ENCODE results near the gene FADD. TPM values are rescaled to one million over a fixed set of nuclear protein-coding genes. Genes with fewer than 3 reads are reported as not detected.
A peak's percentile ranks its signal among the peaks of the same experiment; 100 is the strongest.
"Not testable (repeated sequence)": the region's sequence is repeated elsewhere in the genome, so short reads cannot be mapped to it uniquely, and the experiment has no call there.

The FADD gene
- total RNA-seq, 1 donor from 2014 or later, result 43.0 TPM

DNA sequence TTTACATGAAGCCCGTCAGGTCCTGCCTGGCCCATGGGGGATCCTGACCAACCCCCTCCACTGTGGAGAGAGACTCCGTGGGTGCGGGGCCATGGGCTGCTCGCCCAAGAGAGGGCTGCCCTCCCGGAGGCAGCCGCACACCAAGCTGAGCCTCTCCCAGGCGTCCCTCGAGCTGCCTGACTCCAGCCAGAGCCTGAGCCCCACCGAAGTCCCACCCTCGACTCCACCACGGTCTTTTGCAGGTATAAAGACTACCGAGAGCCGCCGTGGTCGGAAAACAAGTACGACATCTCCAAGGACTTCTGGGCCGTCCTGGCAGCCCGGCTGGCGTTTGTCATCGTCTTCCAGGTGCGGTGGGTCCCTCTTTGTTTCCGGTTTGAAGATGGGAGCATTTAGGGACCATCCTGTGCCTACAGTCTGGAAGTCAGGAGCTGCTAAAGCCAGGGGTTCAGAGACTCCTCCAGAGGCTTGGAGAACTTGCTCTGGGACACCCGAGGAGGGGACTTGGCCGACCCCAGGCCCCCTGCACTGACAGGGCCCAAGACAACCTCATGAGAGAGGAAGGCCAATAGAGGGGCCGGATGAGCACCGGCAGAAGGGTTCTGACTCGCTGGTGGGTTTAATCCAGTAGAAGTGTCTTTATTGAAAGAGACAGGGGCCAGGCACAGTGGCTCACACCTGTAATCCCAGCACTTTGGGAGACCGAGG is 17.6 kb upstream of the FADD start:
- H3K9me3 Mint-ChIP-seq, result no peaks in the 10 kb centered on the region
- no peaks in the 10 kb centered on the region for H3K4me1 Mint-ChIP-seq (ENCODE audit: low read depth)
- DNase-seq (ENCODE audit: low spot score), result no peak
- no peaks in the 10 kb centered on the region for H3K36me3 Mint-ChIP-seq (ENCODE audit: low read depth)
- intact Hi-C loops (cut with micrococcal nuclease), result no loop called here
- H3K4me3 Mint-ChIP-seq (ENCODE audit: low read depth), result no peak overlapping the region
- H3K27me3 Mint-ChIP-seq (ENCODE audit: low read depth), result no peaks in the 10 kb centered on the region
- no peak overlapping the region for H3K27ac Mint-ChIP-seq

DNA sequence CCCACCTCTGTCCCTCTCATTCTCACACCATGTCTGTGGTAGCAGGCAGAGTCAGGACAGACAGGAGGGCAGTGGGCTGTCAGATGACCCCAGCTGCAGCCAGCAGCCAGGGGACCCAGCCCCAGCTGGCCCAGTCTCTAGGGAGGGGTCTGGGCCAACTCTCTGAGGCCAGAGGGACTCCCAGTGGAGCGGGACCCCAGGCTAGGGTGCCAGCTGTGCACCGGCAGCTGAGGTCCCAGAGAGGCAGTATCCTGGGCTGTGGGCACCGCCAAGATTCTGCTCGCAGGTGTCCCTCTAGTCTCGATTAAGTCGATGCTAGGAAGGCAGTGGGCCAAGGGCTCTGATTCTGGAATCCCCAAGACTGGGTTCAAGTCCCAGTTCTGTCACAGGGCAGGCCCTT is 16.7 kb upstream of the FADD start:
- DNase-seq (ENCODE audit: low spot score), result no peak
- Mint-ChIP-seq H3K27ac (no peak overlapping the region), H3K27me3 (ENCODE audit: low read depth) (no peaks in the 10 kb centered on the region), H3K36me3 (ENCODE audit: low read depth) (no peaks in the 10 kb centered on the region), H3K4me1 (ENCODE audit: low read depth) (peaks cover 2% of the 10 kb centered on the region), H3K4me3 (ENCODE audit: low read depth) (no peak overlapping the region), H3K9me3 (no peaks in the 10 kb centered on the region)
- intact Hi-C loops (cut with micrococcal nuclease), result no loop called here

DNA sequence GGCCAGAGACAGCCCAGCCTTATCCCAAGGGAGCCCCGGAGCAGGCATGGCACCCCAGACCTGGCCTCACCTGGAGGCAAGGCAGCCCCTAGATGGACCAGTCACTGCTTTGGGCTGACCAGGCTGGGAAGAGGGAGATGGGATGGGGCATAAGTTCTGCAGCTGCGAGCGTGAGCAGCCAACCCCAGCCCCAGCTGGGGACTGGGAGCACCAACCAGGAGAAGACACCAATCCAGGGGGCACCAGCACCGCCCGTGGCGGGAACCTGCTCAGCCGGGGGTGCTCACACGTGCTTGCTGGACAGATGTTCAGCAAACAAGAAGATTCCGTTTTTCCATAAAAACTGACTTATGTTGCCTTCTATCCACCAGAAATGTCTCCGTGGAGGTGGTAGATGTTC is 16.2 kb upstream of the FADD start:
- H3K36me3 Mint-ChIP-seq (ENCODE audit: low read depth), result no peaks in the 10 kb centered on the region
- intact Hi-C loops (cut with micrococcal nuclease), result no loop called here
- DNase-seq (ENCODE audit: low spot score), result no peak
- peaks cover 3% of the 10 kb centered on the region for H3K4me1 Mint-ChIP-seq (ENCODE audit: low read depth)
- H3K4me3 Mint-ChIP-seq (ENCODE audit: low read depth), result no peak overlapping the region
- H3K27ac Mint-ChIP-seq, result no peak overlapping the region
- H3K9me3 Mint-ChIP-seq, result no peaks in the 10 kb centered on the region
- no peaks in the 10 kb centered on the region for H3K27me3 Mint-ChIP-seq (ENCODE audit: low read depth)

DNA sequence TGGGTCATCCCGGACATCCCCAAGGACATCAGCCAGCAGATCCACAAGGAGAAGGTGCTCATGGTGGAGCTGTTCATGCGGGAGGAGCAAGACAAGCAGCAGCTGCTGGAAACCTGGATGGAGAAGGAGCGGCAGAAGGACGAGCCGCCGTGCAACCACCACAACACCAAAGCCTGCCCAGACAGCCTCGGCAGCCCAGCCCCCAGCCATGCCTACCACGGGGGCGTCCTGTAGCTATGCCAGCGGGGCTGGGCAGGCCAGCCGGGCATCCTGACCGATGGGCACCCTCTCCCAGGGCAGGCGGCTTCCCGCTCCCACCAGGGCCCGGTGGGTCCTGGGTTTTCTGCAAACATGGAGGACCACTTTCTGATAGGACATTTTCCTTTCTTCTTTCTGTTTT is 15.3 kb upstream of the FADD start:
- H3K27me3 Mint-ChIP-seq (ENCODE audit: low read depth), result no peaks in the 10 kb centered on the region
- H3K27ac Mint-ChIP-seq, result no peak overlapping the region
- intact Hi-C loops (cut with micrococcal nuclease), result no loop called here
- H3K4me1 Mint-ChIP-seq (ENCODE audit: low read depth), result peaks cover 3% of the 10 kb centered on the region
- H3K9me3 Mint-ChIP-seq, result no peaks in the 10 kb centered on the region
- H3K4me3 Mint-ChIP-seq (ENCODE audit: low read depth), result no peak overlapping the region
- no peaks in the 10 kb centered on the region for H3K36me3 Mint-ChIP-seq (ENCODE audit: low read depth)
- DNase-seq (ENCODE audit: low spot score), result no peak

DNA sequence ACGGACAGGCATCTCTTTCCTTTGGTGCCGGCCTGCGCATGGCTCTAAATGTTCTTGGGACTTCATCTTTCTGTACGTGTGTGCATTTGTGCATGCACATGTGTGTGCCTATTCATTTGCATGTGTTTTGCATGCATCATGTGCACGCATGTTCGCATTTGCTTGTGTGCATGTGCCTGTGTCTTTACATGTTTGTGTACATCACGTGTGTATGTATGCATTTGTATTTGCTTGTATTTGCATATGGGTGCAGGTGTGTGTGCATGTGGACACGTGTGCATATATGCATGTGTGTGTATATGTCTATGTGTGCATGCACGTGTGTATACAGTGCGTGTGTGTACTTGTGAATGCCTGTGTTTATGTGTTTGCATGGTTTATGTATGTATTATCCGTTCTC is 13.5 kb upstream of the FADD start:
- Mint-ChIP-seq H3K4me3 (ENCODE audit: low read depth) (no peak overlapping the region), H3K9me3 (no peaks in the 10 kb centered on the region), H3K36me3 (ENCODE audit: low read depth) (no peaks in the 10 kb centered on the region), H3K27ac (no peak overlapping the region), H3K4me1 (ENCODE audit: low read depth) (peaks cover 3% of the 10 kb centered on the region), H3K27me3 (ENCODE audit: low read depth) (no peaks in the 10 kb centered on the region)
- DNase-seq (ENCODE audit: low spot score), result no peak
- intact Hi-C loops (cut with micrococcal nuclease), result no loop called here

DNA sequence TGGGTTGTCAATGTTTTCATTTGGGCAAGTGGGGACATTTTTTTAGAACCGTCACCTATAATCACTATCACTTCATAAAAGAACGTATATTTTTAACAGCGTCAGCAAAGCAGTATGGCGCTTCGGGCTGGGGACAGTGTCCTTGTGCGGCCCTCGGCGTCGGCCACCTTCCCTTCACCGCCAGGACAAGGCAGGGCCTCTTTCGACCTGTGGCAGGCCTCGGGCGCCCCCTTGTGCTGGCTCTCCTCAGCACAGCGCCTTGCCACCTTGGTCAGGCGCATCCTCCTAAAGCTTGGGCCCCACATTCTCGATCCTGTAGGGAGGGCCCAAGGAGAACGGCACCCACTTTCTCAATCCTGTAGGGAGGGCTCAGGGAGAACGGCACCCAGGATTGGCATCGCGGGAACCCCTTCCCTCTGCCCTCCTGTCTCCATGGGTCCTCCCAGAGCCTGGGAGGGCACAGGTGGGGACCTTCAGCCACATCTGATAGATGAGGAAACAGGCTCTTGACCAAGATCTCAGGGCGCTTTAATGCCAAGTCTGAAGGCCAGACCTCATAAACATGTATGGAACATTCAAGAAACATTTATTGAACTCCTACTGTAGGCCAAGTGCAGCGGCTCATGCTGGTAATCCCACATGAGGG is 11.5 kb upstream of the FADD start:
- Mint-ChIP-seq H3K36me3 (ENCODE audit: low read depth) (no peaks in the 10 kb centered on the region), H3K27me3 (ENCODE audit: low read depth) (no peaks in the 10 kb centered on the region), H3K4me1 (ENCODE audit: low read depth) (peaks cover 3% of the 10 kb centered on the region), H3K27ac (no peak overlapping the region), H3K4me3 (ENCODE audit: low read depth) (no peak overlapping the region), H3K9me3 (no peaks in the 10 kb centered on the region)
- peak; percentile 54 for DNase-seq (ENCODE audit: low spot score)
- intact Hi-C loops (cut with micrococcal nuclease), result loop anchor here (1.0 kb wide), 2 partner anchors 241 to 272 kb away; no protein-coding TSS in a partner anchor

DNA sequence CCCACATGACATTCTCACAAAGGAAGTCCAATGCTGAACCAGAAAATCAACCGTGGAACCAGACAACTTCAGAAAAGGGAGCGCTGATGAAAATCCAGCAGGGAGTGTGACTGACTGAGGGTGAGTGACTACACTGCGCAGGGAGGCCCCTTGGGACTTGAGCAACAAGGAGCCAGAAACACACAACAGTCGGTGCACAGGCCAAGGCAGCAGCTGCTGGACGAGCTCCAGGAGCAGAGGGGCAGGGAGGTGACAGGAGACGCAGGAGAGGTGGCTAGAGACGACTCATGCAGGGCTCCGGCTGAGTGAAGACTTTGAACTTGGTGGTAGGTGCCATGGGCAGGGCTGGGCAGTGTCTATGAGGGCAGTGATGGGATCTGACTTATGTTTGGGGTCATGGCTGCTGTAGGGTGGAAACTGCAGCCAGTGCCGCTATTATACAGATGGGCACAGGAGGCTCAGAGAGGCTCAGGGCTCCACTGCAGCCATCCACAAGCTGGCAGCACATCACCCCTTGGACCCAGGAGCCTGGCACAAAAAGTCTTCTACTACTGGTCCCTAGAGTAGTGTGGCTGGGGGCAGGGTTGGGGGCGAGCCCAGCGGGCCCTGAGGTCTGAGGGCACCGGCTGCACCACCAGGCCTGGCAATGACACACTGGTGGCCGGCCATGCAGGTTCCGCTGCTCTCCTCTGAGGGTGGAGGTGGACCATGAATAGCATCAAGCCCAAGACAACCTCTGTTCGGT is 10.3 kb upstream of the FADD start:
- DNase-seq (ENCODE audit: low spot score), result no peak
- Mint-ChIP-seq H3K9me3 (no peaks in the 10 kb centered on the region), H3K36me3 (ENCODE audit: low read depth) (no peaks in the 10 kb centered on the region), H3K27me3 (ENCODE audit: low read depth) (no peaks in the 10 kb centered on the region), H3K4me3 (ENCODE audit: low read depth) (no peak overlapping the region), H3K4me1 (ENCODE audit: low read depth) (peaks cover 3% of the 10 kb centered on the region), H3K27ac (no peak overlapping the region)
- intact Hi-C loops (cut with micrococcal nuclease), result no loop called here

DNA sequence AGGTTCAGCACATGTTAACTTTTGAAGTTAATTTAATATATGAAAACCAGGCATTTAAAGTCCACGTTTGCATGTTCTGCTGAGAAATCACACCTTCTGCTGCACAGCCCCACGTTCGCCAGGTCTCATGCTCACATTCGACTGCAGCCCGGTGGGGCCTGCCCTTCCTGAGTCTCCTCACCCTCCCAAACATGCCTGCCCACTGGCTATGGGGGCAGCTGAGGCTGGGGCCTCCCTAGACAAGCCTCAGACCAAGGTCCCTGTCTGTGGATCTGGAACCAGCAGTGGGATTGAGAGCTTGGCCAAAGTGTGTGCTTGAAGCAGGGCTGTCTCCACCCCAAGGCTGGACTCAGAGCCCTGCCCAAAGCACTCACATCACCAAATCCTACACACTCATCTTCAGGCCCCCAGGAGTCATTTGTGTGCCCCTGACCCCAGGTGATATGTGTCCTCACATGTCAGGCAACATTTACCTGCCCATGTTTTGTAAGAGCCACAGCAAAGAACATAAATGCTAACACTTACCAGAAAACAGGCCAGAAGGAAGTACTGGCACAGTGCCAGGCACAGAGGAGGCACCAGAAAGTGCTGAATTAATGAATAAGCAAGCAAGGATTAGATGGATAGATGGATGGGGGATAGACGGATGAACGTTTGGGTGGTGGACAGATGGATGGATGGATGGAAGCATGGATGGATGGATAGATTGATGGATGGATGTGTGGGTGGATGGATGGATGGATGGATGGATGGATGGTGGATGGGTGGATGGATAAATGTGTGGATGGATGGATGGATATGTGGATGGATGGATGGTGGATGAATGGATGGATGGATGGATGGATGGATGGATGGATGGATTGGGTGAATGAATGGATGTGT is 9.4 kb upstream of the FADD start:
- DNase-seq (ENCODE audit: low spot score), result no peak
- Mint-ChIP-seq H3K27me3 (ENCODE audit: low read depth) (no peaks in the 10 kb centered on the region), H3K4me3 (ENCODE audit: low read depth) (no peak overlapping the region), H3K27ac (no peak overlapping the region), H3K9me3 (no peaks in the 10 kb centered on the region), H3K36me3 (ENCODE audit: low read depth) (no peaks in the 10 kb centered on the region), H3K4me1 (ENCODE audit: low read depth) (peaks cover 3% of the 10 kb centered on the region)
- intact Hi-C loops (cut with micrococcal nuclease), result no loop called here

DNA sequence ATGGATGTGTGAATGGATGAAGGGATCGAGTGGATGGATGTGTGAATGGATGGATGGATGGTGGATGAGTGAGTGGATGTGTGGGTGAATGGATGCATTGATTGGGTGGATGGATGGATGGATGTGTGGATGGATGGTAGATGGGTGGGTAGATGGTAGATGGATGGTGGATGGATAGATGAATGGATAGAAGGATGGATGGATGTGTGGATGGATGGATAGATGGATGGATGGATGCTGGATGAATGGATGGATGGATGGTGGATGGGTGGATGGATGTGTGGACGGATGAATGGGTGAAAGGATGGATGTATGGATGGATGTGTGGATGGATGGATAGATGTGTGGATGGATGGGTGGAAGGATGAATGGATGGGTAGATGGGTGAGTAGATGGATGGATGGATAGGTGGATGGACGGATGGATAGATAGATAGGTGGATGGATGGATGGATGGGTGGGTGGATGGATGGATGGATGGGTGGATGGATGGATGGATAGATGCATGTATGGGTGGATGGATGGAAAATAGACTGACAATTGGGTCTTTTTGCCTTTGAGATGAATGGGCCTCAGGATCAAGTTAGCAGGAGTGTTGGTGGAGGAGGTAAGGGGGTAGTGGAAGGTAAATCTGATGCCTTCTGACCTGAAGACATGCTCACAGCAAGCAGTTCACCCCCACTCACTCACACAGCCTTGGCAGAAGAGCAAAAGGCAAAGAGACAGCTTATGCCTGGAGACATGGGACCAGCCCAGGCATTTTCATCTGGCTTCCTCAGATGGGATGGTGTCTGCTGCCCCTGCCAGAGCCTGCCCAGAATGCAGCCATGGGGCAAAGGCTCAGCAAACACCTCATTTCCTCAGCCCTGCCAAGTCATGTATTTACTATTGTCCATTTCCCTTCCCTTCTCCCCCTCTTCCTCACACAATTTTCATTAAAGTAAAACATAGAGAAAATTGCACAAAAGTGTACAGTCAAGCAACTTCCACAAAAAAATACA is 8.0 kb upstream of the FADD start:
- H3K36me3 Mint-ChIP-seq (ENCODE audit: low read depth), result no peaks in the 10 kb centered on the region
- no peak overlapping the region for H3K4me3 Mint-ChIP-seq (ENCODE audit: low read depth)
- no peaks in the 10 kb centered on the region for H3K9me3 Mint-ChIP-seq
- intact Hi-C loops (cut with micrococcal nuclease), result loop anchor here (5.0 kb wide), 1 partner anchor 508 kb away; no protein-coding TSS in a partner anchor
- no peak overlapping the region for H3K27ac Mint-ChIP-seq
- no peak for DNase-seq (ENCODE audit: low spot score)
- H3K27me3 Mint-ChIP-seq (ENCODE audit: low read depth), result peaks cover 4% of the 10 kb centered on the region
- H3K4me1 Mint-ChIP-seq (ENCODE audit: low read depth), result peaks cover 3% of the 10 kb centered on the region

DNA sequence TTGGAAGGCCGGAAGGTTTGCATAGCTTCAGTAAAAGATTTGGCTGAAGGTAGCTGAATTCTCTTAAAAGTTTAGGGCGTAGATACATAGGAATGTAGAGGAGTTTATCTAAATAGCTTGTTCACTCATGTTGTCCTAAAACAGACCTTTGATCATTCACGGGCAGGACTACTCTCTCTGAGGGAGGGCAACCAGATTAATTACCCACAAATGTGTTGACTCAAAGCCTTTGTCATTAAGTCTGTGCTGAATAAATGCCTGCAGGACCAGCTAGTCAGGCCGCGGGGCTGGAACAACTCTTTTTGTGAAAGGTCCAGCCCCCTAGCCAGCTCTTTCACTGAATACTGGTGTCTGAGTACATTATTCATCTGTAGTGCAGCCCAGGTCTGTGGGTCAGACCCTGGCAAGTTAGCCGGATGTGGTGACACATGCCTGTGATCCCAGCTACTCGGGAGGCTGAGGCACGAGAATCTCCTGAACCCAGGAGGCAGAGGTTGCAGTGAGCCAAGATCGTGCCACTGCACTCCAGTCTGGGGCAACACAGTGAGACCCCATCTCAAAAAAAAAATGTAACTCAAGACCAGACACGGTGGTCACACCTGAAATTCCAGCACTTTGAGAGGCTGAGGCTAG is 2.8 kb upstream of the FADD start:
- no peak for DNase-seq (ENCODE audit: low spot score)
- peaks cover 6% of the 10 kb centered on the region for H3K27me3 Mint-ChIP-seq (ENCODE audit: low read depth)

DNA sequence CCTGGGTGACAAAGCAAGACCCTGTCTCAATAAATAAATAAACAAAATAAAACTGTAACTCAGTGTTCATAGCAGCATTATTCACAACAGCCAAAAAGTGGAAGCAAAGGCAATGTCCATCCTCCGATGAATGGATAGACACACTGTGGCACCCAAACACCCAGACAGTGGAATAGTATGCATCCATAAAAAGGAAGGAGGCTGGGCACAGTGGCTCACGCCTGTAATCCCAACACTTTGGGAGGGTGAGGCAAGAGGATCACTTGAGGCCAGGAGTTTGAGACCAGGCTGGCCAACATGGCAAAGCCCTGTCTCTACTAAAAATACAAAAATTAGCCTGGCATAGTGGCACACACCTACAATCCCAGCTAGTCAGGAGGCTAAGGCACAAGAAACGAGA is 2.0 kb upstream of the FADD start:
- H3K27me3 Mint-ChIP-seq (ENCODE audit: low read depth); H3K4me3 Mint-ChIP-seq (ENCODE audit: low read depth); H3K27ac Mint-ChIP-seq; DNase-seq (ENCODE audit: low spot score); H3K9me3 Mint-ChIP-seq: not testable (repeated sequence)
- intact Hi-C loops (cut with micrococcal nuclease), result loop anchor here (10.0 kb wide), 1 partner anchor 194 kb away; the partner anchor contains the start of gene CTTN
- H3K4me1 Mint-ChIP-seq (ENCODE audit: low read depth), result peaks cover 26% of the 10 kb centered on the region
- peaks cover 24% of the 10 kb centered on the region for H3K36me3 Mint-ChIP-seq (ENCODE audit: low read depth)

More for the DNA sequence above, 2.8 kb upstream of the FADD start:
- Mint-ChIP-seq H3K4me3 (ENCODE audit: low read depth) (no peak overlapping the region), H3K27ac (no peak overlapping the region), H3K9me3 (no peaks in the 10 kb centered on the region), H3K36me3 (ENCODE audit: low read depth) (peaks cover 17% of the 10 kb centered on the region), H3K4me1 (ENCODE audit: low read depth) (peaks cover 18% of the 10 kb centered on the region)
- intact Hi-C loops (cut with micrococcal nuclease), result loop anchor here (10.0 kb wide), 1 partner anchor 194 kb away; the partner anchor contains the start of gene CTTN

Data from activated T-helper 2 cell treated with anti-CD3 and anti-CD28 coated beads, Interferon-gamma antibody, Interleukin-2, Interleukin-4, amounts not matched to agents 10 μg/mL and 5 μg/mL and 100 μg/mL, durations not matched to agents 14 hours and 24 hours and 36 hours (primary cell).